Cerebellar nuclear complex (tissue), 1 donor: ENCODE results near the gene ANKMY1.

Source experiments
- DNase-seq, 2 experiments: peaks; one replicate each; lab custom pipeline; 2025; lab: John Stamatoyannopoulos, UW

ANKMY1 gene

DNA sequence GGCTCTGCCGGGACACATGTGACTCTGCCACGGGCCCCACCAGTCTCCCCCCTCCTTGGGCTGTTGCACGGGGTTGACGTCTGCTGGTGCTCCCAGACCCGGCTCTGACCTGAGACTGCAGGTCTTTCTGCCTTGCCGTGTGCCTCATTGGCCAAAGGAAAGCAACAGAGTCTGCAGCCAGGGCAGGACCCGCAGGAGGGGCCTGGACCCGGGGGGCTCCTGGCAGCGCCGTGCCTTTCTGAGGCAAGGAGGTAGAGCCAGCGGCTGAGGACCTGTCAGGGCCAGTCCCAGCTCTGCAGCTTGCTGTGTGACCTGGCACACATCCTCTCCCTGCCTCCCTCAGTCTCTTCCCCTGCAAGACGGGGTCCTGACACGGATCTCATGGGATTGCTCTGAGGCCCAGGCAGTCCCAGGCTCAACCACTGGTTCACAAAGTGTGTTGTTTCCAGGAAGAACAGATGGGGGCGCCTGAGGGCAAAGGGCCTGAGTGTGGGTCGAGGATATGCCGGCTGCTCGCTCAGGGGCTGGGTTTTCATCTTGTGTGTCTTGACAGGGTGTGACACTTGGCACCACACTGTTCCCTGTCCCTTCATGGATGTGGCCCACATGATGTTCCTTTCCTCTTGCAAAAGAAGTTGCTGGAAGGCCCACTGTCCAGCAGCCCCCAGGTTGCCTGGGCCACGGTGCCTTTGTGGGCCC lies 37.7 kb upstream of the ANKMY1 start:
- no peak for DNase-seq

DNA sequence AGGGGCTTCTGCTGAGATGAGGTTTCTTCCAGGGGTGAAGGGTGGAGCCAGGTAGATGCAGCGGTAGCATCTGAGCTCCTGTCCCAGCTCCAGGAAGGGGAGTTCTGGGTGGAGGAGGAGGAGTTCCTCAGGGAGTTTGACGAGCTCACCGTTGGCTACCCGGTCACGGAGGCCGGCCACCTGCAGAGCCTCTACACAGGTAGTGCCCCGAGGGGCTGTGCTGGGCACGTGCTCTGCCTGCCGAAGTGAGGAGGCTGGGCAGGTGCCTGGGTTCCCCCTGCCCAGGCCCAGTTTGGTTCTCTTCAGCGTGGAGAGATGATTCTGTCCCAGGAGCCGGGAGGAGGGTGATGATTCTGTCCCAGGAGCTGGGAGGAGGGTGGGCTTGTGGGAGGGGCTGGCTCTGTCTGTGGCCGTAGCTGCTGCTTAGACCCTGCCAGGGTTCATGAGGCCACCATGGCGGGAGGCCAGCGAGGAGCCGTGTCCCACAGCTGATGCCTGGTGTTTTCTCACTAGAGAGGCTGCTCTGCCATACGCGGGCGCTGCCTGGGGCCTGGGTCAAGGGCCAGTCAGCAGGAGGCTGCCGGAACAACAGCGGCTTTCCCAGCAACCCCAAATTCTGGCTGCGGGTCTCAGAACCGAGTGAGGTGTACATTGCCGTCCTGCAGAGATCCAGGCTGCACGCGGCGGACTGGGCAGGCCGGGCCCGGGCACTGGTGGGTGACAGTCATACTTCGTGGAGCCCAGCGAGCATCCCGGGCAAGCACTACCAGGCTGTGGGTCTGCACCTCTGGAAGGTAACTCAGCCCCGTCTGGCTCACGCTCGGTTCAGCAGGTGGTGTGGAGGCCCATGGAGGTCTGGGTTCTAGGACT lies 37.0 kb upstream of the ANKMY1 start:
- DNase-seq: no peak

DNA sequence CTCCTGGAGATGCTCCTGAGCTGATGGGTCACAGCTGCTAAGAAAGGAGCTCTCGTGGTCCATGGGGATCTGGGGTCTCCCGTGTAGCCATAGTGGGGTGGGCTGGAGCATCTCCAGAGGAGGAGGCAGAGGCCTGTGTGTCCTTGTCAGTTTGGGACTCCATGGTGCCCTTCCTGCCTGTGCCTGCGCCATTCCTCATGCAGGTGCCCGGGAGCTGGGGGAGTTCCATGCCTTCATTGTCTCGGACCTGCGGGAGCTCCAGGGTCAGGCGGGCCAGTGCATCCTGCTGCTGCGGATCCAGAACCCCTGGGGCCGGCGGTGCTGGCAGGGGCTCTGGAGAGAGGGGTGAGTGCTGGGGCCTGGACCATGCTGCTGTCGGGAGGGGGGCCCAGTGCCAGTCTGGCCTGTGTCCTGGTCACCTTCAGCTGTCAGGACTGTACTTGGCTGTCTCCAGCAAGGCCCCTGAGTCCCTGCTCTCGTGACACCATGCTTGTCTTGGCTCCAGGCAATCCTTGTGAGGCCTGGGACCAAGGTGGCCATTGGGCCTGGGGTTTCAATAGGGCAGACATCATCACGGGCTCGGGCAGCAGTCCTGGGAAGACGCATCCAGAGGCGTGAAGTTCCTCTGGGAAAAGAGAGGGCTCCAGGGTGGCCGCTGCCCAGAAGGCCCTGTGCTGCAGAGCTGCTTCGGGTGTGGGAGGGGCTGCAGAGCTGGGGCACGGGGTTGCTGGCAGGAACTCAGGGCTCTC lies 36.1 kb upstream of the ANKMY1 start:
- DNase-seq: no peak

DNA sequence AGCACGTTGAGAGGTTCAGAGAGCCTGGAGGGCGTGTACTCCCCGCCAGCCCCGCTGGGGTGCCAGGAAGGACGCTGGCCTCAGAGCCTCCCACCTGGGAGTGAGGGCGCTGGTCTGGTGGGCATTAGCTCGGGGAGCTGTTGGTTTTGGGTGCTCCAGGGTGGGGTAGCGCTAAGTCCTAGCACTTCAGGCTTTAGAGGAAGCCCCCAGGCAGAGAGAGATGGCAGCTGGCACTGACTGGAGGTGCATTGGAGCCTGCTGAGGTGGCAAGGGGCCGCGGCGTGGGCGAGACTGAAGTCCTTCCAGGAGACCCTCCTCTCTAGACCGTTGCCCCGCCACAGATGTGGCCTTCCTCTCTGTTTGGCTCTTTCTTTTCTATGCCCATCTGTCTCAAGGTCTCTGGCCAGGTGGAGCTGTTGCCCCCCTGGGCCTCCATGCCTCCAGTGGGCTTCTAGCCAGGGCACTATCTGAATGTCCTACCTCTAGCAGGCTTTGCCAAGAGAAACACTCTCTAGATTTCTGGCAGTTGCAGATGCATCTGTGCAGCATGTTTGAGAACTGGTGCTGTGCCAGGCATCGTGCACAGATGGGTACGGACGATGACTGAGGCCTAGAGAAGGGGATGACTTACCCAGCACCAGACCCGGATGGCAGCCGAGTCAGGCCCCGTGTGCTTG lies 35.4 kb upstream of the ANKMY1 start:
- DNase-seq: no peak

DNA sequence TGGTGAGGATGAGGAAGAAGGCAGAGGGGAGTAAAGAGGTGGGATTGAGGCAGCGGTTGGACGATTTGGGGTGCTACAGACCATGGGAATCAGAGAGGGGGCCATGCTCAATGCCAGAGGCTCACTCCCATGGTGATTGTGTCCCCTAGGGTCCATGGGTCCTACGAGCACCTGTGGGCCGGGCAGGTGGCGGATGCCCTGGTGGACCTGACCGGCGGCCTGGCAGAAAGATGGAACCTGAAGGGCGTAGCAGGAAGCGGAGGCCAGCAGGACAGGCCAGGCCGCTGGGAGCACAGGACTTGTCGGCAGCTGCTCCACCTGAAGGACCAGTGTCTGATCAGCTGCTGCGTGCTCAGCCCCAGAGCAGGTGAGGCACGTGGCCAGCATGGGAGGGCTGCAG lies 34.0 kb upstream of the ANKMY1 start:
- no peak for DNase-seq

DNA sequence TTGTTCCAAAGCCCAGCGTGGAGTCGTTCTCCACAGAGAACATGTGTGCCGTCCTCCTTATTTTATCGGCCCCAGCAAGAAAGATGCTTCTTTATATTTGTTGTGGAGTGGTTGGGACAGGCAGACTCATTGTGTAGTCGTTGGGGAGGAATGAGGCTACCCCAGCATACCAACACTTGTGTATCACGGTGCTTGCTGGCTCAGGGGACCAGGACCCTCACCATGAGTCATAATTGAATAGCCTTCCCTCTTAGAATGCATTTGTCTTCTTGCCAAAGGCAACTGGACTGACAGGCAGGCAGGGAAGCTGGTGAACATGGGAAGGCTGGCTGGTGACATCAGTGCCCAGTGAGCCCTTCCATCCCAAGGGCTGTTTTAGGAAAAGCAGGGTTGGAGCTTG lies 33.4 kb upstream of the ANKMY1 start:
- no peak for DNase-seq

DNA sequence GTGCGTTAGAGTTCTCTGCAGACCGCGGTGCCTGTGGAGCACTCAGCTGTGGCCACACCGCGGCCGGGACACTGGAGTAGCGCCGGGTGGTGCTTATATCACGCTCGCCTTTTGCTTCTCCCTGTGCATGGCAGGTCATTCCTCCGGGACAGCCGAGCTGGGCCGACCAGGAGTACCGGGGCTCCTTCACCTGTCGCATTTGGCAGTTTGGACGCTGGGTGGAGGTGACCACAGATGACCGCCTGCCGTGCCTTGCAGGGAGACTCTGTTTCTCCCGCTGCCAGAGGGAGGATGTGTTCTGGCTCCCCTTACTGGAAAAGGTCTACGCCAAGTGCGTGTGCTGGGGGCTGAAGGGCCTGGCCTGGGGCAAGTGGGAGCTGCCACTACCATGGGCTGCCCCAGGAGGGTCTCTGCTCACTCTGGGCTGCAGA lies 32.9 kb upstream of the ANKMY1 start:
- no peak for DNase-seq

DNA sequence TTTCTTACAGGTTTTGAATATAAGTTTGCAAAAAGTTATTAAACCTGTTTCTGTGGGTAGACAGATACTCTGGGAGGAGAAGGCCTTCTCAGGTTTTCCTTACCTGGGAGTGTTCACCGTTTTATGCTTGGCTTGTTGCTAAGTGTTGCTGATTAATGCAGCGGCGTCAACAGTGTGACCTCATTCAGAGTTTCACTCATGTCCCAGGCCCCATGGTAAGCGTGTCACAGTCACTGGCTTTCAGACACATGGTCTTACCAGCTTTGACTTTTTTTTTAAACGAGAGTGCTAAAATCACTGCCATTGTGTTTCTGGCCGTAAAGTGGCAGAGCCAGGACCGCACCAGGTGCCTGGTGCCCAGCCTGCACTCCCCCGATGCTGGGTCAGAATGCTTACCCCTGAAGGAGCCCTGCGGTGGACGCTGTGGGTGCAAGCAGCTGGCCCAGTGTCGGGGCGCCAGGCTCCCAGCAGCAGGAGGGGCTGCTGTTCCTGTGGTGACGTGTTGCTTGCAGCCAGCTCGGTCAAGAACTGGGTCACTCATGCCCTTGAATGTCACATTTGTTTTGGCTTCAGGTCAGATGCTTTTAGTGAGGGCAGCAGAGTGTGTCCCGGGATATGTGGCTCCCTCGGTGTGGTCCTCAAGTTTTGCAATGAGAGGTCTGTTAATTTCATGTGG lies 32.2 kb upstream of the ANKMY1 start:
- no peak for DNase-seq

DNA sequence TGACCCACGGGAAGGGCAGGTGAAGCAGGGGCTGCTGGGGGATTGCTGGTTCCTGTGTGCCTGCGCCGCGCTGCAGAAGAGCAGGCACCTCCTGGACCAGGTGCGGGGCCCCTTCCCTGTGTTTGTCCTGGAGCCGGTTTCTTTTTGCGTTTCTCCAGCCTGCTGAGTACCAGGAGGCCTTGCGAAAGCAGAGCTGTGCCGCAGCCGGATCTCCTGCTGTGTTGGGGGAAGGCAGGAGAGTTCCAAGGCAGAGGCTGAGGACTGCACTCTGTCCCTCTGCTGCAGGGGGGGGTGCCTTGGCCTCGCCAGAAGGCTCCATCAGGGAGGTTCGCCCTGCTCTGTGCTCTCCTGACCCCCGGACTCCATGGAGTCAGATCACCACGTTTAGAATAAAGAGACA lies 31.6 kb upstream of the ANKMY1 start:
- no peak for DNase-seq

DNA sequence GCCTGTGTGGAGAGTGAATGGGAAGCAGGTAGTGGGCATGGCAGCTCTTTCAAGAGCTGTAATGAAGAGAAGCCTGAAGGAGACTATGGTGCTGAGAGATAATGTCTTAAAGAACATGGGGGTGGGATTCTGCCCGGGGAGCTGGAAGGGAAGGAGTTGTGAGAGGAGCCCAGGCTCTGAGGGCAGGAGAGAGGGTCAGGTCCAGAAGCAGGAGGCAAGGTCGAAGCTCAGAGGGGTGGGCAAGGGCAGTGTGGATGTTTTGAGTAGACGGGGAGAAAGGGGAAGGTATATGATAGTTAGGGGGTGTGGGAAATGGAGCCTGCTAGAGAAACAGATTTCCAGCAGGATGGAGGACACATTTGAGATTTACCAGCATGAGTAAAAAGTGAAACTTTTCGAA lies 30.9 kb upstream of the ANKMY1 start:
- no peak for DNase-seq

DNA sequence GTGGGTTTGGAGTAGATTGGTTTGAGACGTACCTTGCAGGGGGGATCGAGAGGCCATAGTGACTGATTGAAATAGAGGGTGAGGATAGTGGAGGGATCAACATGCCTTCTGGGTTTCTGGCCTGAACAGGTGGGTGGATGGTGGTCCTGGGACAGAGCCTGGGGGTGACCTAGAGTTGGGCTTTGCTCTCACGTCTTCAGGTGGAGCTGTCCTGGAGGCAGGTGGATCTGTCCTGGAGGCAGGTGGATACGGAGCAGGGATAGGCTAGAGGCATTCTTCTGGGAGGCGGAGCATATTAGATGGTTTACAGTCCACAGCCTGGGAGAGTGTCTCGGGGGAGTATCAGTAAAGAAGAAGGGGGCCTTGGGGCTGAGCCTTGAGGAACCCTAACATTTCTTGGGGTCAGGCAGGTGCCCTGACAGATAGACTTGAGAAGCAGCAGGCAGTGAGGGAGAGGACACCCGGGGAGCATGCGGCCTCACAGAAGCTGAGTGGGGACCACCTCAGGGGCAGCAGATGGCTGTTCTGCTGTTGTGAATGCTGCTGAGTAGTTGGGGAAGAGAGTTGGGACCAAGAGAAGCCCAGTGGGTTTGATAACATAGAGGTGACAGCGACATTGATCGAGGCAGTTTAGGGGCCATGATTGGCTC lies 30.3 kb upstream of the ANKMY1 start:
- DNase-seq: no peak

DNA sequence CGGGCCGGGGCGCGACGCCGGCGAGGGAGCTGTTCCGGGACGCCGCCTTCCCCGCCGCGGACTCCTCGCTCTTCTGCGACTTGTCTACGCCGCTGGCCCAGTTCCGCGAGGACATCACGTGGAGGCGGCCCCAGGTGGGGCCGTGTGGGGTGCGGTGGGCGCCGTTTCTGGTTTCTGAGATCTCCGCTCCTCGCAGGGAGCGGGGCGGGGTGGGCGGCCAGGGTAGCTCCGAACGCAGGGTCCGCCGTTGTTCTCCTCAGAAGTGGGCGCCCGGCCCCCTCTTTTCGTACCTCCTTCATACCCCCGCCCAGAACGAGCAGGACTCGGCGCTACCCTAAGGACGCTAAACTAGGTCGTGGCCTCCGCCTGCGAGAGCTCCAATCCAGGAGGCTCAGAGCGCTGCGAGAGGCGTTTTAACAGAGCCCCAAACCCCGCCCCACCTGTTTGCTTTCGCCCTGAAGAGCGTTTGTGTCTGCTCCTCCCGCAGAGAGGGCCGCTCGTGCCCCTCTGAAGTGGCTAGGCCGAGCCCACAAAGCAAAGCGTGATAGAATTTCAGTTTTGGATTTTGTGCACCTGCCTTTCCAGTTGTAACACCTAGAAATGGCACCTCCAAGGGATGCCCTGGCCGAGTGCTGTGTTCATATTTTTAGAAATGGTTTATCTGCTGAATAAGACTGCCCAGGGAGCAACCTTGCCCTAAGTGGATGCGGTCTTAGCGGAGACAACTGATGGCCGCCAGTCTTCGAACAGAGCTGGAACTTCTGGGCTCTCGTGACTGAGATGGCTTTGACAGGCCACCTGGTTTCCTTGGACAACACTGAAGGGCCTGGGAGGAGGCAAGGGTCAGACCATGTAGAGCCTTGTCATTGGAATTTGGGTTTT lies 29.4 kb upstream of the ANKMY1 start:
- DNase-seq: no peak

DNA sequence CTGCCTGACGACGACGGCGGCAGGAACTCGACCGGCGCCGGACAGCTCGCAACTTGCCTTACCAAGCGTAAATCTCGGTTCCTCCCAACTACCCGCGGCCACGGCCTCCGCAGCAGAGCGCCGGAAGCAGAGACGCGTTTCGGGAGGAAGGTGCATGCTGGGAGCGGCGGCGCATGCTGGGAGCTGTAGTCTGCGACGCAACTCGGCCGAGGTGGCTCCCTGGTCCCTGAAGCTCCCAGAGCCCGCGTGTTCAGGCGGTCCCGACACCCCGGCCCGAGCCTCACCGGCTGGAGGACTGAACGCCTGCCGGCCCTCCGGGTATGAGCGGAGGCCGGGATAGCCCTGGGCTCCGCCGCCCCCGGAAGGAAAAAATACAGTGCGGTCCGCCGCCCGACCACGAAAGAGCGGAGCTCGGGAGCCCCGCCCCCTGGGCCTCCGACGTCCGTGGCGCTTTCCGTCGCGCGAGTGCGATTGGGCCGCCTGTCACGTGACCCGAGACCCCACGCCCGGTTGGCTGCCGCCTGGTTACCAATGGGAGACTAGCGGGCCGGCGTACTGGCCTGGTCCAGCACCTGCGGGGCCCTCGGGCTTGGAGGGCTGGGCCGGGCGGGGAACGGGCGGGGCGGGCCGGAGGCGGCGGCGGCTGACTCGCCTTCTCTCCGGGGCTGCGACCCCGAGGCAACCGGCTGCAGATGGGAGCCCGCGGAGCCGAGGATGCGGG lies 28.6 kb upstream of the ANKMY1 start, which contains the start of gene CAPN10:
Gene CAPN10, plus strand, starts transcription at position 537 of the 721 bp plus-strand sequence. Its CDS starts 178 bp downstream, at position 715.
- peak; percentile 51 to 90 for DNase-seq

DNA sequence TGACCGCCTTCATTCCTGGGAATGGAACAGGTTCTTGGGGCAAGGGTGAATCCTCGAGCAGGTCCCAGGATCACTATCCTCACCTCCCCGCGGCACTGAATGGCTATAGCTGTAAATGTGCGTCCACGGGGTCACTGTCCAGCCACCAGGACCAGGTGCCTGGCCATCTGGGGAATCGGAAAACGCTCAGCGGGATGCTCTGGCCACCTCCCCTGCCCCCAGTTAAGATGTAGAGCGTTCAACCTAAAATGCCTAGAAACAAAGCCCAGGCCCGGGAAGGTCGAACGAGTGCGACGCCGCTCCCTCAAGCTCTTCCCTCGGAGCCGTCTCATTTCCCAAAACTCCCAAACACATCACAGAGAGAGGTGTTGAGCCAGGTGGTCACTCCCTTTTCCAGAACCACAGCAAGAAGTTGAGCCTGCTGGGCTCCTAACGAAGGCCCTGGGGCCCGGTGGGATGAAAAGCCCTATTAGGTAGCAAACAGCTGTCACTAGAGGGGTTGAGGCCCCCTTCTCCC lies 28.0 kb upstream of the ANKMY1 start:
- DNase-seq: no peak

DNA sequence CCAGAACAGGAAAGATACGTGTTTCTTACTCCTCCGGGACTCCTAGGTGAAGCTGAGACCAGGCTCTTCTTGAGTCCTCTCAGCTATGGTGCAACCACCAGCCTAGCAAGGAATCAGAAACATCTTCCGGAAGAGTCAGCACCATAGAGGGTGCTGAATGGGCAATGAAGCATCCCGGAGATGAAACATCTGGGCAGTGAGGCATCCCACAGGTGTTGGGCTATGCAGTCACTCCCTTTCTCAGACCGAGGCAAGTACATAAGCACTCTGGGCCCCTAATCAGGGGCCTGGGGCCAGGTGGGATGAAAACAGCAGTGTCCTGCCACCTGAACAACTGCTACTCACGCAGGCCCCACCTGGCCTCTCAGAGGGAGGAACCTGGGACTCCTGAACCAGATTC lies 27.3 kb upstream of the ANKMY1 start:
- DNase-seq: no peak

DNA sequence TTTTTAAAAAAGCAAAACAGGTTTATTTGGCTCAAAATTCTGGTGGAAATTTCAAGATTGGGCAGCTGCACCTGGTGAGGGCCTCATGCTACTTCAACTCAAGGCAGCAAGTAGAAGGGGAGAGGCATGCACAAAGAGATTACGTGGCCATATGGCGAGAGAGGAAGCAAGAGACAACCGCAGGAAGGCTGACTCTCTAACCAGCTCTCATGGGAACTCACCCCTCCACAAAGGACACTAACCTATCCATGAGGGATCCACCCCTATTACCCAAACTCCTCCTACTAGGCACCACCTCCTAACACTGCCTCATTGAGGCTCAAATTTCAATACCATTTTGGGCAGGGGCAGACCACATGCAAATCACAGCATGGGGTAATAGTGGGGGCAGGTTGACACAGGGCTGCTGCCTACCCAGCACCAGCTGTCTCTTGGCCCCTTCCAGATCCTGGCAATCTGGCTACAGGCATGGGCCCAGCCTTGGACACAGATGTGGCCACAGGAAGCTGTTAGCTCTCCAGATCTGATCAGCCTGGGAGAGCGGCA lies 26.8 kb upstream of the ANKMY1 start:
- no peak for DNase-seq

DNA sequence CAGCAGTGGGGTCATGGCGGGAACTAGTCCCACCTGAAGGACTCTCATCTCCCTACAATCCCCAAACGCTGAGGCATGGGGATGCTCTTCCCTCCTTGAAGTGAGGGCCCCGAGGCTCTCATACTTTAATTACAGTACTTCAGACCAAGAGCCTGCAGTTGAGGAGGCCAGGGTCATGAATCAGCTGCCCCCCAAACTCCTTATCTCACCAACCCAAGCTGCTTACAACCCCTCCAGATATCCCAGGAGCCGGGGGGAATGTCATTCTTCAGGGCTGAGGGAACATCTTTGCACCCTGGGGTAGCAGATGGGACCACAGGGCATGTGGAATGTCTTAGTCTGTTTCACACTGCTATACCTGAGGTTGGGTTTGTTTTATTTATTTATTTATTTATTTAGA lies 26.0 kb upstream of the ANKMY1 start:
- DNase-seq: no peak

DNA sequence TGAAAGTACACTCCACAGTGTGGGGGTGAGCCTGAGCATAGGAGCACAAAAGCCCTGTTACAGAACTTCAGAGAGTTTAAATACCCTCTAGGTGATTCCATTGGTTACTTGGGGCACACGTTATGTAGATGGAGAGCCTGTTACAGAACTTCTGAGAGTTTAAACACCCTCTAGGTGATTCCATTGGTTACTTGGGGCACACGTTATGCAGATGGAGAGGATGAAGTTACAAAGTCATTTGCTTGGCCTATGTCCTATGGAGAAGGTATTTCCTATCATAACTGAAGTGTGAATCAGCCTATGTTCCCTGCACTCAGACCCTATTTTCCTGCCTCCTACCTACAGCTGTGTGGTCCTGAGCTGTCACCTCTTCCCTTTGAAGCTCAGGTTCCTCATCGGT lies 25.0 kb upstream of the ANKMY1 start:
- DNase-seq: no peak

DNA sequence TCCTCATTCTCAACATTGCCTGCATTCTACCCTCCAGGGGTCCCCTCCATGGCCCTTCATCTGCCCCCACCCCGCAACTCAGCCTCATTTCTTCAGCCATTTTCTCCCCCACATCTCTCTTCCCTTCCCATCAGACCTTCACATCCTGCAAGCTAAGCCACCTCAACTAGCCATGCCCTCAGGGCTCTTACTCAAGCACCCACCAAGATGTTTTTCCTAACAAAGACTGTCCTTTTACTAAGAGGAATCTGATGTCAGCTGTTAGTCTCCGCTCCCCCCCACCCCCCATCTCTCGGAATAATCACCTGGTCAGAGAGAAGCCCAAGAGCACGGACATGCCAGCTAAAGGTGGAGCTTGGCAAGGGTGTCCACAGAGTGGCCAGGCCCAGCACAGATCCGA lies 24.0 kb upstream of the ANKMY1 start:
- DNase-seq: no peak
